Loucy (cell line): Measurements from ENCODE around the gene ARHGAP26.
A peak's percentile ranks its signal among the peaks of the same experiment; 100 is the strongest.
"Not testable (repeated sequence)": the region's sequence is repeated elsewhere in the genome, so short reads cannot be mapped to it uniquely, and the experiment has no call there.

Source experiments
- H2AFZ ChIP-seq: fragments of 200-600 bp; sonication (generic); 2 replicates; pipeline ENCODE4 v1.6.0; 2016; ENCODE audit warnings: antibody characterized with exemption, mild to moderate bottlenecking, low read length, moderate library complexity
- H3F3A ChIP-seq: fragments of 200-600 bp; 2 replicates; pipeline ENCODE4 v1.6.0; 2016; ENCODE audit warnings: antibody characterized with exemption, low read depth, mild to moderate bottlenecking
- H3K27me3 ChIP-seq: fragments of 200-600 bp; sonication (generic); 2 replicates; pipeline ENCODE4 v1.6.1; 2014; ENCODE audit warnings: low read length, mild to moderate bottlenecking; ENCODE audit not compliant: insufficient read depth, poor library complexity, severe bottlenecking
- H3K36me3 ChIP-seq: fragments of 200-600 bp; sonication (generic); 2 replicates; pipeline ENCODE4 v1.6.1; 2016; ENCODE audit warnings: low read length; ENCODE audit not compliant: insufficient read depth
- H3K4me1 ChIP-seq: fragments of 200-600 bp; sonication (generic); 2 replicates; pipeline ENCODE4 v1.5.1; 2014; ENCODE audit warnings: low read length, mild to moderate bottlenecking; ENCODE audit not compliant: insufficient read depth, poor library complexity, severe bottlenecking
- H3K4me2 ChIP-seq: fragments of 200-600 bp; sonication (generic); 2 replicates; pipeline ENCODE4 v1.6.0; 2014; ENCODE audit warnings: antibody characterized with exemption, low read length, low read depth, mild to moderate bottlenecking; ENCODE audit not compliant: poor library complexity, severe bottlenecking
- H3K4me3 ChIP-seq: fragments of 200-600 bp; sonication (generic); 2 replicates; pipeline ENCODE4 v1.5.1; 2014; ENCODE audit warnings: low read length, mild to moderate bottlenecking, mixed read lengths; ENCODE audit not compliant: poor library complexity, severe bottlenecking
- H3K79me2 ChIP-seq: fragments of 200-600 bp; sonication (generic); 2 replicates; pipeline ENCODE4 v1.6.1; 2014; ENCODE audit warnings: low read length; ENCODE audit not compliant: insufficient read depth
- H3K9ac ChIP-seq: fragments of 200-600 bp; sonication (generic); 2 replicates; pipeline ENCODE4 v1.6.0; 2014; ENCODE audit warnings: mild to moderate bottlenecking, low read depth, low read length, moderate library complexity; ENCODE audit not compliant: poor library complexity, severe bottlenecking
- H3K9me2 ChIP-seq: fragments of 200-600 bp; sonication (generic); replicated peaks from 2 replicates; pipeline ENCODE4 v1.6.1; 2016; ENCODE audit warnings: low read depth, low read length, mixed read lengths
- H3K9me3 ChIP-seq: fragments of 200-600 bp; sonication (generic); 2 replicates; pipeline ENCODE4 v1.6.1; 2014; ENCODE audit warnings: mild to moderate bottlenecking, antibody characterized with exemption, low read length, low read depth; ENCODE audit not compliant: insufficient read depth
- H4K20me1 ChIP-seq: fragments of 200-600 bp; sonication (generic); 2 replicates; pipeline ENCODE4 v1.6.0; 2014; ENCODE audit warnings: antibody characterized with exemption, low read length, mild to moderate bottlenecking; ENCODE audit not compliant: insufficient read depth, poor library complexity, severe bottlenecking
- CTCF ChIP-seq: fragments of 200-600 bp; sonication (generic); conservative IDR thresholded peaks from 2 replicates; pipeline ENCODE4 v1.5.1; 2014; ENCODE audit warnings: mild to moderate bottlenecking, antibody characterized with exemption, low read length
- EZH2phosphoT487 ChIP-seq: fragments of 200-600 bp; IDR thresholded peaks from 2 replicates; pipeline ENCODE4 v1.6.1; 2018; ENCODE audit warnings: antibody characterized with exemption, mild to moderate bottlenecking, moderate library complexity, borderline replicate concordance

The ARHGAP26 gene

GRCh38 chr5:142994218-142994617 lies 224.0 kb downstream of the ARHGAP26 start:
- no peak for TF ChIP-seq EZH2phosphoT487
- no peak for TF ChIP-seq CTCF
- Histone ChIP-seq H3K36me3 (no peaks in the 10 kb centered on the region), H3F3A (no peaks in the 10 kb centered on the region), H3K27me3 (no peaks in the 10 kb centered on the region), H4K20me1 (no peaks in the 10 kb centered on the region), H3K9ac (no peak overlapping the region), H3K4me2 (no peak overlapping the region), H3K79me2 (no peaks in the 10 kb centered on the region), H3K4me1 (peaks cover 10% of the 10 kb centered on the region), H3K9me3 (no peaks in the 10 kb centered on the region), H3K9me2 (no peaks in the 10 kb centered on the region), H2AFZ (no peak overlapping the region), H3K4me3 (no peak overlapping the region)

DNA sequence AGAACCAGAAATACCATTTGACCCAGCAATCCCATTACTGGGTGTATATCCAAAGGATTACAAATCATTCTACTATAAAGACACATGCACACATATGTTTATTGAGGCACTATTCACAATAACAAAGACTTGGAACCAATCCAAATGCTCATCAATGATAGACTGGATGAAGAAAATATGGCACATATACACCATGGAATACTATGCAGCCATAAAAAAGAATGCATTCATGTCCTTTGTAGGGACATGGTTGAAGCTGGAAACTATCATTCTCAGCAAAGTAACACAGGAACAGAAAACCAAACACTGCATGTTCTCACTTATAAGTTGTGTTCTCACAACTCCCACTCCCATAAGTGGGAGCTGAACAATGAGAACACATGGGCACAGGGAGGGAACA lies 225.4 kb downstream of the ARHGAP26 start:
- H3K4me3 ChIP-seq, H3K9me2 ChIP-seq, H3F3A ChIP-seq, H3K27me3 ChIP-seq, H3K9me3 ChIP-seq, H3K9ac ChIP-seq, H4K20me1 ChIP-seq, H3K36me3 ChIP-seq, H3K79me2 ChIP-seq, H2AFZ ChIP-seq, H3K4me2 ChIP-seq: not testable (repeated sequence)
- H3K4me1 ChIP-seq: peaks cover 10% of the 10 kb centered on the region

GRCh38 chr5:142997591-142997990 lies 227.4 kb downstream of the ARHGAP26 start:
- Histone ChIP-seq H3K4me2 (peak overlapping the region; percentile 29), H3K4me1 (peaks cover 21% of the 10 kb centered on the region), H3F3A (no peaks in the 10 kb centered on the region), H3K9me2 (no peaks in the 10 kb centered on the region), H3K9ac (no peak overlapping the region), H3K4me3 (no peak overlapping the region), H3K79me2 (no peaks in the 10 kb centered on the region), H2AFZ (no peak overlapping the region), H3K9me3 (no peaks in the 10 kb centered on the region), H3K36me3 (no peaks in the 10 kb centered on the region), H4K20me1 (no peaks in the 10 kb centered on the region), H3K27me3 (no peaks in the 10 kb centered on the region)
- TF ChIP-seq CTCF (no peak), EZH2phosphoT487 (no peak)

DNA sequence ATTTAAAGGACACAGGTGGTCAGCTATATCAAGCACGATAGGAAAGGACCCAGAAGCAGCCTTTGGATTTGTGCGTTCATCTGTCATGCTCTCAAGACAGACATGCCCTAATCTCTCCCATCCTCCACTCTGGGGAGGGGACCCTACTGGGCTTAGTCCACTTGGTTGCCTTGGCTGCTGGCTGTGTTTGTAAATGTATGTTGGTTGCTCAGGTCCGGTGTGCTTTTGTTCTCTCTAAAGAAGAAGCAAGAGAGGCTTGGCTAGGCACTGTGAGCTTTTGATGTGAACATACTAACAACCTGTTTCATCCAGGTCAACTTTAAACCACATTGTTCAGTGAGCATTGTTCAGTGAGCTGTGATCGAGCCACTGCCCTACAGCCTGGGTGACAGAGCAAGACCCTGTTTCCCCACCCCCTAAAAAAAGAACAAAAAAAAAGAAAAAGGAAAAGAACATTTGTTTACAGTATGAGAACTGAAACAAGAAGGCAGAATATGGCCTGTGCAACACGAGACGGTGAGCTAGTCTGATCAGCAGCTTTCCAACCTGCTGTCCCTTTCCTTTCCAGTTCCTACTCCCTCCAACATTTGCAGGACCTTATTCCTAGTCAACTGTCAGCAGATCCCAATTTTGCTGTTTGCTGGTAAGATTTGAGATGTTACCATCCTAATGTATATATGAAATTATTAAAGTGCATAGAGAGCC lies 228.3 kb downstream of the ARHGAP26 start:
- Histone ChIP-seq H3K79me2 (no peaks in the 10 kb centered on the region), H4K20me1 (no peaks in the 10 kb centered on the region), H2AFZ (no peak overlapping the region), H3K27me3 (no peaks in the 10 kb centered on the region), H3K4me3 (no peak overlapping the region), H3K9me3 (no peaks in the 10 kb centered on the region), H3K4me1 (peaks cover 29% of the 10 kb centered on the region), H3K9ac (no peak overlapping the region), H3K4me2 (no peak overlapping the region), H3K36me3 (no peaks in the 10 kb centered on the region), H3K9me2 (no peaks in the 10 kb centered on the region), H3F3A (no peaks in the 10 kb centered on the region)
- no peak for TF ChIP-seq CTCF
- no peak for TF ChIP-seq EZH2phosphoT487

- H3F3A ChIP-seq, H4K20me1 ChIP-seq, H3K36me3 ChIP-seq, H3K9ac ChIP-seq, H2AFZ ChIP-seq, H3K27me3 ChIP-seq, H3K4me2 ChIP-seq, H3K9me3 ChIP-seq, H3K79me2 ChIP-seq, H3K9me2 ChIP-seq, H3K4me3 ChIP-seq: not testable (repeated sequence)
- H3K4me1 ChIP-seq: peaks cover 29% of the 10 kb centered on the region
Measured at GRCh38 chr5:143000551-143000950, 230.4 kb downstream of the ARHGAP26 start.
